ENCODE data around the gene NEU2. TPM values are rescaled to one million over a fixed set of nuclear protein-coding genes. Genes with fewer than 3 reads are reported as not detected.

Gene NEU2
- total RNA-seq, 1 experiment from 2014 or later: not detected

GRCh38 chr2:233010569-233011267 is 21.8 kb upstream of the NEU2 start:
- no peaks in the 10 kb centered on the region for H3K27me3 ChIP-seq (replicated peaks; ENCODE audit: insufficient read depth, low read depth, low read length, poor library complexity)
- TF ChIP-seq CTCF (conservative IDR thresholded peaks at IDR 0.05; ENCODE audit: low read depth, low read length) (no peak), EZH2 (IDR thresholded peaks at IDR 0.05; ENCODE audit: borderline replicate concordance, low read depth, low read length, poor library complexity, severe bottlenecking) (no peak)
- BruUV-seq (replicated peaks): no TSS peak
- ChIA-PET CTCF (no interaction called here), POLR2A (ENCODE audit: low non-redundant PET) (no interaction called here)
- DNase-seq (ENCODE audit: low spot score): no peak
- H3K27ac ChIP-seq (ENCODE audit: low read depth, low read length, poor library complexity, severe bottlenecking): no peak overlapping the region
- no peaks in the 10 kb centered on the region for H3K4me1 ChIP-seq (ENCODE audit: insufficient read depth, low read length, poor library complexity, severe bottlenecking)
- H3K36me3 ChIP-seq (ENCODE audit: insufficient read depth, low read length, poor library complexity, severe bottlenecking): no peaks in the 10 kb centered on the region
- no peak overlapping the region for H3K4me3 ChIP-seq (ENCODE audit: low read depth, low read length, poor library complexity, severe bottlenecking)
- intact Hi-C loops (cut with micrococcal nuclease; ENCODE audit: unreplicated experiment): no loop called here
- H3K9me3 ChIP-seq (ENCODE audit: low read depth, low read length, poor library complexity, severe bottlenecking): no peaks in the 10 kb centered on the region

GRCh38 chr2:233011268-233011650 is 21.2 kb upstream of the NEU2 start:
- intact Hi-C loops (cut with micrococcal nuclease; ENCODE audit: unreplicated experiment): no loop called here
- H3K9me3 ChIP-seq (ENCODE audit: low read depth, low read length, poor library complexity, severe bottlenecking): no peaks in the 10 kb centered on the region
- H3K36me3 ChIP-seq (ENCODE audit: insufficient read depth, low read length, poor library complexity, severe bottlenecking): no peaks in the 10 kb centered on the region
- DNase-seq (ENCODE audit: low spot score): no peak
- H3K27me3 ChIP-seq (replicated peaks; ENCODE audit: insufficient read depth, low read depth, low read length, poor library complexity): no peaks in the 10 kb centered on the region
- H3K4me3 ChIP-seq (ENCODE audit: low read depth, low read length, poor library complexity, severe bottlenecking): no peak overlapping the region
- no peak for TF ChIP-seq EZH2 (IDR thresholded peaks at IDR 0.05; ENCODE audit: borderline replicate concordance, low read depth, low read length, poor library complexity, severe bottlenecking)
- no peak overlapping the region for H3K27ac ChIP-seq (ENCODE audit: low read depth, low read length, poor library complexity, severe bottlenecking)
- no TSS peak for BruUV-seq (replicated peaks)
- ChIA-PET CTCF (no interaction called here), POLR2A (ENCODE audit: low non-redundant PET) (no interaction called here)
- H3K4me1 ChIP-seq (ENCODE audit: insufficient read depth, low read length, poor library complexity, severe bottlenecking): no peaks in the 10 kb centered on the region

GRCh38 chr2:233011702-233012131 is 20.8 kb upstream of the NEU2 start:
- no peak for DNase-seq (ENCODE audit: low spot score)
- BruUV-seq (replicated peaks): no TSS peak
- Histone ChIP-seq H3K27me3 (replicated peaks; ENCODE audit: insufficient read depth, low read depth, low read length, poor library complexity) (no peaks in the 10 kb centered on the region), H3K27ac (ENCODE audit: low read depth, low read length, poor library complexity, severe bottlenecking) (no peak overlapping the region), H3K36me3 (ENCODE audit: insufficient read depth, low read length, poor library complexity, severe bottlenecking) (no peaks in the 10 kb centered on the region), H3K9me3 (ENCODE audit: low read depth, low read length, poor library complexity, severe bottlenecking) (no peaks in the 10 kb centered on the region), H3K4me3 (ENCODE audit: low read depth, low read length, poor library complexity, severe bottlenecking) (no peak overlapping the region), H3K4me1 (ENCODE audit: insufficient read depth, low read length, poor library complexity, severe bottlenecking) (no peaks in the 10 kb centered on the region)
- intact Hi-C loops (cut with micrococcal nuclease; ENCODE audit: unreplicated experiment): no loop called here
- ChIA-PET POLR2A (ENCODE audit: low non-redundant PET) (no interaction called here), CTCF (no interaction called here)
- TF ChIP-seq CTCF (conservative IDR thresholded peaks at IDR 0.05; ENCODE audit: low read depth, low read length) (no peak), EZH2 (IDR thresholded peaks at IDR 0.05; ENCODE audit: borderline replicate concordance, low read depth, low read length, poor library complexity, severe bottlenecking) (no peak)
